Gastroesophageal sphincter (tissue), 4 donors: ENCODE results near the gene TRMT10B. TPM values are rescaled to one million over a fixed set of nuclear protein-coding genes. Genes with fewer than 3 reads are reported as not detected.
"Not testable (repeated sequence)": the region's sequence is repeated elsewhere in the genome, so short reads cannot be mapped to it uniquely, and the experiment has no call there.

Experiments used
- ATAC-seq: fragments of 150-250 bp; one replicate; pipeline ENCODE4 v1.9.1; 2016; ENCODE audit warnings: mild to moderate bottlenecking, moderate library complexity
- H3K27ac ChIP-seq, 4 donors: fragments of 200-600 bp; sonication (generic) in 3 of 4; 1 replicate in 3 of 4; 2 replicates in 1 of 4; pipeline ENCODE4 v1.5.1; 2016 to 2019
- H3K27me3 ChIP-seq: fragments of 200-600 bp; sonication (generic); one replicate; pipeline ENCODE4 v1.5.1; 2019
- H3K36me3 ChIP-seq, 2 donors: fragments of 200-600 bp; sonication (generic); one replicate each; pipeline ENCODE4 v1.5.1; 2019; ENCODE audit warnings: control low read depth in 1 of 2
- H3K4me1 ChIP-seq, 3 donors: fragments of 200-600 bp; sonication (generic); 1 replicate in 2 of 3; 2 replicates in 1 of 3; pipeline ENCODE4 v1.5.1; 2016 to 2019; ENCODE audit warnings: control low read depth in 2 of 3
- H3K4me3 ChIP-seq, 2 donors: fragments of 200-600 bp; sonication (generic); one replicate each; pipeline ENCODE4 v1.5.1; 2019; ENCODE audit warnings: mild to moderate bottlenecking in 1 of 2, moderate library complexity in 1 of 2
- H3K9me3 ChIP-seq, 3 donors: fragments of 200-600 bp; sonication (generic); one replicate each; pipeline ENCODE4 v1.5.1; 2017 to 2019; ENCODE audit warnings: control low read depth in 2 of 3
- CTCF ChIP-seq, 4 experiments: fragments of 200-600 bp in 2 of 4; fragments of 450-650 bp in 2 of 4; sonication (generic) in 1 of 4; IDR thresholded peaks; one replicate each; pipeline ENCODE4 v1.5.1; 2017 to 2019; ENCODE audit warnings: antibody characterized with exemption in 4 of 4, mild to moderate bottlenecking in 2 of 4, moderate library complexity in 2 of 4
- EP300 ChIP-seq: sonication (generic); formaldehyde crosslinking; IDR thresholded peaks from one replicate; pipeline ENCODE4 v1.6.1; 2017; ENCODE audit warnings: antibody characterized with exemption, mild to moderate bottlenecking
- POLR2A ChIP-seq, 2 donors: fragments of 450-650 bp; IDR thresholded peaks; one replicate each; pipeline ENCODE4 v1.6.1; 2017; ENCODE audit warnings: antibody characterized with exemption in 2 of 2, mild to moderate bottlenecking in 2 of 2, moderate library complexity in 1 of 2
- POLR2AphosphoS5 ChIP-seq: sonication (generic); formaldehyde crosslinking; IDR thresholded peaks from one replicate; pipeline ENCODE4 v1.6.1; 2017; ENCODE audit warnings: antibody characterized with exemption
- WGBS, 2 donors: methylation state at CpG; one replicate each; pipeline ENCODE4 v1.1.5; 2018; ENCODE audit warnings: low coverage in 1 of 2; 5-methylcytosine and 5-hydroxymethylcytosine counted together
- total RNA-seq, 4 donors: library from RNA; depleted of rRNA; stranded (reverse); fragments of >200 nt; gene quantifications; one replicate each; pipeline ENCODE4 v1.1.0, GENCODE V29; 2016

The TRMT10B gene
- total RNA-seq, 4 donors from 2014 or later: 6.3 to 8.6 (median 7.2) TPM

GRCh38 chr9:37747271-37747753 is 6.3 kb upstream of the TRMT10B start:
- Histone ChIP-seq H3K36me3 (no peaks in the 10 kb centered on the region), H3K27ac (no peak overlapping the region), H3K4me3 (no peak overlapping the region), H3K9me3 (no peaks in the 10 kb centered on the region), H3K27me3 (no peaks in the 10 kb centered on the region), H3K4me1 (no peaks in the 10 kb centered on the region)
- 25 to 31% methylated on average over 3 of the region's 3 CpGs for WGBS, 2 donors
- peak; percentile 70 for ATAC-seq
- TF ChIP-seq EP300: no peak
- no peak for TF ChIP-seq POLR2AphosphoS5
- no peak for TF ChIP-seq POLR2A (IDR thresholded peaks at IDR 0.05)
- TF ChIP-seq CTCF (IDR thresholded peaks at IDR 0.05): peak in 3 of 4 experiments; percentile 71 to 83 (median 75)

GRCh38 chr9:37749129-37749528 is 4.5 kb upstream of the TRMT10B start:
- Histone ChIP-seq H3K4me1 (peaks cover 0 to 8% (median 0%) of the 10 kb centered on the region in 3 donors), H3K4me3 (no peak overlapping the region), H3K27ac (no peak overlapping the region), H3K27me3 (no peaks in the 10 kb centered on the region), H3K9me3 (no peaks in the 10 kb centered on the region), H3K36me3 (no peaks in the 10 kb centered on the region)
- TF ChIP-seq POLR2AphosphoS5 (no peak), CTCF (IDR thresholded peaks at IDR 0.05) (no peak), EP300 (no peak)
- 58 to 62% methylated on average over 5 of the region's 5 CpGs for WGBS, 2 donors
- no peak for ATAC-seq

GRCh38 chr9:37751186-37751585 is 2.4 kb upstream of the TRMT10B start:
- no peak overlapping the region for H3K4me3 ChIP-seq
- H3K27ac ChIP-seq: no peak overlapping the region
- peaks cover 0 to 21% (median 0%) of the 10 kb centered on the region in 3 donors for H3K4me1 ChIP-seq
- 83 to 100% methylated on average over 1 to 4 of the region's 6 CpGs for WGBS, 2 donors
- no peaks in the 10 kb centered on the region for H3K36me3 ChIP-seq
- no peak for ATAC-seq
- no peaks in the 10 kb centered on the region for H3K27me3 ChIP-seq
- no peak for TF ChIP-seq POLR2A (IDR thresholded peaks at IDR 0.05)
- no peak for TF ChIP-seq EP300
- no peak for TF ChIP-seq CTCF (IDR thresholded peaks at IDR 0.05)
- TF ChIP-seq POLR2AphosphoS5: no peak
- H3K9me3 ChIP-seq: no peaks in the 10 kb centered on the region

- not testable (repeated sequence) for ATAC-seq, H3K9me3 ChIP-seq, H3K4me3 ChIP-seq, H3K27me3 ChIP-seq, H3K36me3 ChIP-seq, H3K27ac ChIP-seq
- peaks cover 0 to 21% (median 0%) of the 10 kb centered on the region in 3 donors for H3K4me1 ChIP-seq
- 93% methylated on average over 3 of the region's 30 CpGs; no CpG with 5 or more reads in 1 of the 2 donors for WGBS, 2 donors
Observed at GRCh38 chr9:37751704-37752103, 1.9 kb upstream of the TRMT10B start.

- not testable (repeated sequence) for H3K27ac ChIP-seq, ATAC-seq, H3K9me3 ChIP-seq, H3K36me3 ChIP-seq, H3K27me3 ChIP-seq, H3K4me3 ChIP-seq
- H3K4me1 ChIP-seq: peaks cover 0 to 21% (median 0%) of the 10 kb centered on the region in 3 donors
- WGBS, 2 donors: no CpG with 5 or more reads among the region's 13 CpGs
Observed at GRCh38 chr9:37752112-37752511, 1.5 kb upstream of the TRMT10B start.

GRCh38 chr9:37752642-37753488 is 740 bp upstream of the TRMT10B start:
- peaks cover 0 to 21% (median 0%) of the 10 kb centered on the region in 3 donors for H3K4me1 ChIP-seq
- 97% methylated on average over 6 to 21 of the region's 29 CpGs for WGBS, 2 donors
- H3K36me3 ChIP-seq: no peaks in the 10 kb centered on the region
- no peak for TF ChIP-seq CTCF (IDR thresholded peaks at IDR 0.05)
- no peak for TF ChIP-seq EP300
- TF ChIP-seq POLR2AphosphoS5: no peak
- no peak for TF ChIP-seq POLR2A (IDR thresholded peaks at IDR 0.05)
- H3K4me3 ChIP-seq: peak overlapping the region; percentile 72 to 96
- H3K27ac ChIP-seq: peak overlapping the region in 3 of 4 donors; percentile 84 to 85 (median 84)
- no peaks in the 10 kb centered on the region for H3K9me3 ChIP-seq
- ATAC-seq: no peak
- H3K27me3 ChIP-seq: no peaks in the 10 kb centered on the region
